OCI-LY3 (cell line): ENCODE results near the gene ZNF431.
"Not testable (repeated sequence)": the region's sequence is repeated elsewhere in the genome, so short reads cannot be mapped to it uniquely, and the experiment has no call there.

ENCODE experiments used
- H2AFZ ChIP-seq: fragments of 200-600, 300-600 bp; shearing (Covaris generic); 2 replicates; pipeline ENCODE4 v1.6.0; 2014; ENCODE audit warnings: antibody characterized with exemption, low read depth, low read length
- H3K27ac ChIP-seq: fragments of 200-600, 300-600 bp; sonication (generic); 2 replicates; pipeline ENCODE4 v1.5.1; 2014; ENCODE audit warnings: mild to moderate bottlenecking, low read length, moderate library complexity, mixed read lengths
- H3K27me3 ChIP-seq: fragments of 200-600, 300-600 bp; sonication (generic); 2 replicates; pipeline ENCODE4 v1.6.1; 2014; ENCODE audit warnings: low read depth, low read length, mixed read lengths
- H3K36me3 ChIP-seq: fragments of 200-600, 300-600 bp; sonication (generic); replicated peaks from 2 replicates; pipeline ENCODE3; 2014; ENCODE audit warnings: low read depth, low read length, mixed read lengths
- H3K4me1 ChIP-seq: fragments of 300-600, 200-600 bp; sonication (generic); 2 replicates; pipeline ENCODE4 v1.6.1; 2014; ENCODE audit warnings: low read length, mixed read lengths
- H3K4me2 ChIP-seq: fragments of 200-600, 300-600 bp; sonication (generic); 2 replicates; pipeline ENCODE4 v1.6.1; 2014; ENCODE audit warnings: low read length, mixed read lengths
- H3K4me3 ChIP-seq: fragments of 300-600, 200-600 bp; sonication (generic); 2 replicates; pipeline ENCODE4 v1.5.1; 2014; ENCODE audit warnings: antibody characterized with exemption, mild to moderate bottlenecking, low read length, moderate library complexity
- H3K79me2 ChIP-seq: fragments of 300-600, 200-600 bp; shearing (Covaris generic); 2 replicates; pipeline ENCODE4 v1.6.1; 2014; ENCODE audit warnings: mild to moderate bottlenecking, low read length, mixed read lengths
- H3K9ac ChIP-seq: fragments of 300-600, 200-600 bp; shearing (Covaris generic); 2 replicates; pipeline ENCODE4 v1.6.0; 2014; ENCODE audit warnings: mild to moderate bottlenecking, low read length, moderate library complexity
- H3K9me3 ChIP-seq: fragments of 200-600, 300-600 bp; shearing (Covaris generic); 2 replicates; pipeline ENCODE4 v1.6.1; 2014; ENCODE audit warnings: low read length, mixed read lengths; ENCODE audit not compliant: insufficient read depth
- H4K20me1 ChIP-seq: fragments of 200-600, 300-600 bp; sonication (generic); 2 replicates; pipeline ENCODE4 v1.6.1; 2016; ENCODE audit warnings: low read length, mixed read lengths; ENCODE audit not compliant: insufficient read depth
- EZH2phosphoT487 ChIP-seq: fragments of 200-600 bp; shearing (Covaris generic); IDR thresholded peaks from 2 replicates; pipeline ENCODE4 v1.6.1; 2018; ENCODE audit warnings: antibody characterized with exemption, mixed run types, low read depth
- TF ChIP-seq, protein P1 (sequence below): fragments of 200-600, 300-600 bp; sonication (generic); IDR thresholded peaks from 2 replicates; pipeline ENCODE4 v1.5.1; 2014; ENCODE audit warnings: antibody characterized with exemption, low read length, low read depth

ZNF431 gene

DNA sequence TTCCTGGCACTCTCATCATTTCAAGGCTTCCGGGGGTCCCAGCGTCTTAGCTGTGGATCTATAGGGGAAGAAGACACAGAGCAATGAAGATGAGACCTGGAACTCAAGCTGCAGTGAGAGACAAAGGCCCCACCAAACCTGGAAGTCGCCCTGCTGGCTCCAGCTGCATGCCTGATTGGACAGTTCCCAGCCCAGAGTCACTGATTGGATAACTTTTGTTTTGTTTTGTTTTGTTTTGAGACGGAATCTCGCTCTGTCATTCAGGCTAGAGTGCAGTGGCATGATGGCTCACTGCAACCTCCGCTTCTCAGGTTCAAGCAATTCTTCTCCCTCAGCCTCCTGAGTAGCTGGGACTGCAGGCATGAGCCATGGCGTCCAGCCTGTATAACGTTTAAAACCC, 6.4 kb upstream of the ZNF431 start:
- no peaks in the 10 kb centered on the region for H3K9me3 ChIP-seq
- H3K9ac ChIP-seq: no peak overlapping the region
- no peaks in the 10 kb centered on the region for H3K4me1 ChIP-seq
- H3K79me2 ChIP-seq: no peaks in the 10 kb centered on the region
- H3K4me3 ChIP-seq: no peak overlapping the region
- TF ChIP-seq, protein P1, sequence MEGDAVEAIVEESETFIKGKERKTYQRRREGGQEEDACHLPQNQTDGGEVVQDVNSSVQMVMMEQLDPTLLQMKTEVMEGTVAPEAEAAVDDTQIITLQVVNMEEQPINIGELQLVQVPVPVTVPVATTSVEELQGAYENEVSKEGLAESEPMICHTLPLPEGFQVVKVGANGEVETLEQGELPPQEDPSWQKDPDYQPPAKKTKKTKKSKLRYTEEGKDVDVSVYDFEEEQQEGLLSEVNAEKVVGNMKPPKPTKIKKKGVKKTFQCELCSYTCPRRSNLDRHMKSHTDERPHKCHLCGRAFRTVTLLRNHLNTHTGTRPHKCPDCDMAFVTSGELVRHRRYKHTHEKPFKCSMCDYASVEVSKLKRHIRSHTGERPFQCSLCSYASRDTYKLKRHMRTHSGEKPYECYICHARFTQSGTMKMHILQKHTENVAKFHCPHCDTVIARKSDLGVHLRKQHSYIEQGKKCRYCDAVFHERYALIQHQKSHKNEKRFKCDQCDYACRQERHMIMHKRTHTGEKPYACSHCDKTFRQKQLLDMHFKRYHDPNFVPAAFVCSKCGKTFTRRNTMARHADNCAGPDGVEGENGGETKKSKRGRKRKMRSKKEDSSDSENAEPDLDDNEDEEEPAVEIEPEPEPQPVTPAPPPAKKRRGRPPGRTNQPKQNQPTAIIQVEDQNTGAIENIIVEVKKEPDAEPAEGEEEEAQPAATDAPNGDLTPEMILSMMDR: no peak
- no peak for TF ChIP-seq EZH2phosphoT487
- H3K27ac ChIP-seq: no peak overlapping the region
- no peak overlapping the region for H3K4me2 ChIP-seq
- no peaks in the 10 kb centered on the region for H3K36me3 ChIP-seq
- no peak overlapping the region for H2AFZ ChIP-seq
- no peaks in the 10 kb centered on the region for H4K20me1 ChIP-seq
- no peaks in the 10 kb centered on the region for H3K27me3 ChIP-seq

GRCh38 chr19:21138130-21138529, 3.7 kb upstream of the ZNF431 start:
- Histone ChIP-seq H3K9me3 (no peaks in the 10 kb centered on the region), H4K20me1 (no peaks in the 10 kb centered on the region), H3K4me2 (no peak overlapping the region), H3K9ac (no peak overlapping the region), H3K79me2 (peaks cover 13% of the 10 kb centered on the region), H3K4me1 (peaks cover 6% of the 10 kb centered on the region), H3K27ac (no peak overlapping the region), H3K4me3 (no peak overlapping the region), H3K36me3 (peaks cover 4% of the 10 kb centered on the region), H2AFZ (no peak overlapping the region), H3K27me3 (no peaks in the 10 kb centered on the region)
- TF ChIP-seq, protein P1: no peak
- no peak for TF ChIP-seq EZH2phosphoT487

DNA sequence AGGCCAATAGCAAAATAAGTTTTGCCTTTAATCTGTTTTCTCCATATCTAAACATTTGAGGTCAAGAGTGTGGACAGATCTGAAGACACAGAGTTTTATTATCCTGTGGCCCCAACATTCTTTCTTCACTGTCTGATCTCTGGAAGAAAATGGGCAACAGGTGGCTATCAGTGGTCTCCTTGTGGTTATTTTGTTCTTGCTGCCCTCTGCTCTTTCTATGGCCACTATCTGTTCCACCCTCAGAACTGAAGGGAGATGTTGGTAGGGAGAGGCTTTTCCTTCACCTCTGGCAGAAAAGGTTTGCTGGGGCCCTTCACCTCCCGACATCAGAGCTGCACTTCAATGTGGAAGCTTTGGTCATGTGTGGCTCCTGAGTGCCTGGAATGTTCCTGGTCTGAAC, 834 bp upstream of the ZNF431 start:
- H3K27me3 ChIP-seq, H3K27ac ChIP-seq, H3K4me3 ChIP-seq, H3K4me2 ChIP-seq, H3K4me1 ChIP-seq, H4K20me1 ChIP-seq, H2AFZ ChIP-seq, H3K9ac ChIP-seq, H3K9me3 ChIP-seq: not testable (repeated sequence)
- peaks cover 32% of the 10 kb centered on the region for H3K36me3 ChIP-seq
- peaks cover 26% of the 10 kb centered on the region for H3K79me2 ChIP-seq

DNA sequence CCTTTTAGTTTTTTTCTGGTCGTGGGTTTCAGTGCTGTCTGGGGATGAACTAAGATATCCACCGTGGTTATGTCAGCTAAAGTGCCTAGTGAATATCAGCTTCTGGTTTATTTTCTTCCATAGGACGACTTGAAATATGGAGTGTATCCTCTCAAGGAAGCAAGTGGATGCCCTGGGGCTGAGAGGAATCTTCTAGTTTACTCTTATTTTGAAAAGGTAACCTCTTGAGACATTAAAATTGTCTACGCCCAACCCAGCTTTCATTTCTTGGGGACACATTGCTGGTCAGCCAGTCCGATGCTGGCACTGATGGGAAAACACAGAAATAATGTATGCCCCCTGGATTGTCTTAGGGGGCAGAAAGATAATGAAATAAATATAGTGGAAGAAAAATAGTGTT, 1.6 kb downstream of the ZNF431 start:
- Histone ChIP-seq H3K4me2 (no peak overlapping the region), H2AFZ (no peak overlapping the region), H4K20me1 (no peaks in the 10 kb centered on the region), H3K79me2 (peaks cover 36% of the 10 kb centered on the region), H3K36me3 (peaks cover 55% of the 10 kb centered on the region), H3K4me1 (peaks cover 8% of the 10 kb centered on the region), H3K9me3 (peaks cover 22% of the 10 kb centered on the region; the same call in 1 of the 2 replicates), H3K4me3 (no peak overlapping the region), H3K27me3 (no peaks in the 10 kb centered on the region), H3K27ac (no peak overlapping the region), H3K9ac (no peak overlapping the region)
- TF ChIP-seq, protein P1: no peak

DNA sequence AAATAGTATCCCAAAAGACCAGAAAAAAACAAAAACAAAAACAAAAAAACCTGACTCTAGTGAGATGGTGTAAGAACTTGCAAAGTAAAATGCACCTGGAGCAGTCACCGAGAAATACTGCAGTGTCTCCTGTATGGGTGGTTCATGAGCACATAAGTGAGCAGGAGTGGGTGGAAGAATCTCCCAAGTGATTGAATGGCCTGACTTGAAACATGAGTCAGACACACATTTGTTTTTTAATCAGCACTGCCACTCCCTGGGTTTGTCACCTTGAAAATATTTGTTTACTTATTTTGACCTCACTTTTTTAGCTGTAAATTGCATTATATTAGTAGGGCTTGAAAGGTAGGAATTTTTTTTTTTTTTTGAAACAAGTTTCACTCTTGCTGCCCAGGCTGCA, 2.0 kb downstream of the ZNF431 start:
- Histone ChIP-seq H3K9ac (no peak overlapping the region), H3K79me2 (peaks cover 36% of the 10 kb centered on the region), H3K36me3 (peaks cover 59% of the 10 kb centered on the region), H4K20me1 (no peaks in the 10 kb centered on the region), H2AFZ (no peak overlapping the region), H3K27me3 (no peaks in the 10 kb centered on the region), H3K4me3 (no peak overlapping the region), H3K4me1 (peaks cover 8% of the 10 kb centered on the region), H3K4me2 (no peak overlapping the region), H3K27ac (no peak overlapping the region), H3K9me3 (peaks cover 25% of the 10 kb centered on the region; the same call in 1 of the 2 replicates)
- TF ChIP-seq, protein P1: no peak
- TF ChIP-seq EZH2phosphoT487: no peak
